Measurements from ENCODE around the gene TMEM129. TPM values are rescaled to one million over a fixed set of nuclear protein-coding genes. Genes with fewer than 3 reads are reported as not detected.

The TMEM129 gene
- total and polyA plus RNA-seq, 10 of the 15 experiments (the other 5 are each of a cell fraction or from before 2014, with no cell fraction given), result 0.19 to 24.9 (median 13.2) TPM

GRCh38 chr4:1717129-1718094 lies 3.7 kb downstream of the TMEM129 start:
- DNase-seq (ENCODE audit: low read depth, low spot score), result no peak
- in situ Hi-C loops (cut with MboI) (no loop called here), intact Hi-C loops (cut with micrococcal nuclease; ENCODE audit: unreplicated experiment) (no loop called here)
- no peak for FAIRE-seq
- H3K9ac ChIP-seq (ENCODE audit: control insufficient read depth, insufficient read depth, low read length), result no peak overlapping the region
- no peak overlapping the region for H3K27ac ChIP-seq (ENCODE audit: control insufficient read depth, insufficient read depth)
- H3K4me3 ChIP-seq, result no peak overlapping the region
- H3K79me2 ChIP-seq (ENCODE audit: control insufficient read depth, insufficient read depth, low read length), result peaks cover 70% of the 10 kb centered on the region
- CTCF ChIA-PET, result interaction anchor here (15.5 kb wide), 1 partner anchor 24 kb away, joined by 317 read pairs; no protein-coding TSS in a partner anchor
- no peak for TF ChIP-seq CREM (IDR thresholded peaks at IDR 0.05; ENCODE audit: low read depth)
- TF ChIP-seq ZSCAN29 (IDR thresholded peaks at IDR 0.05), result no peak
- no peak for TF ChIP-seq NFYA (IDR thresholded peaks at IDR 0.05; ENCODE audit: borderline replicate concordance, low read depth, low read length)
- 0 out of 2 replicates have a peak, but pooled peaks have one; percentile 9 for TF ChIP-seq POLR2AphosphoS5 (IDR thresholded peaks at IDR 0.05; ENCODE audit: low read length)
- TF ChIP-seq IRF5 (IDR thresholded peaks at IDR 0.05; ENCODE audit: borderline replicate concordance), result no peak
- TF ChIP-seq NFIC (IDR thresholded peaks at IDR 0.05; ENCODE audit: low read depth, low read length), result no peak
- H3K4me1 ChIP-seq (ENCODE audit: control insufficient read depth, insufficient read depth, low read length), result peaks cover 33% of the 10 kb centered on the region
- no peaks in the 10 kb centered on the region for H3K27me3 ChIP-seq (replicated peaks in 1 of 2; ENCODE audit: control insufficient read depth in 2 of 2, insufficient read depth in 2 of 2, low read length in 1 of 2)
- no peak overlapping the region for H3K4me2 ChIP-seq (ENCODE audit: control insufficient read depth, insufficient read depth)
- ATAC-seq, result no peak
- no peak overlapping the region for H2AFZ ChIP-seq (ENCODE audit: control insufficient read depth, low read depth, low read length)
- BruUV-seq (replicated peaks), result no TSS peak
- H4K20me1 ChIP-seq (ENCODE audit: control insufficient read depth, insufficient read depth), result peaks cover 4% of the 10 kb centered on the region
- WGBS (ENCODE audit: insufficient coverage, insufficient replicate concordance, low lambda C conversion rate, missing lambda C conversion rate), result 93% methylated on average over 32 of the region's 32 CpGs
- RAD21 ChIA-PET (ENCODE audit: unreplicated experiment), result interaction anchor here (1.3 kb wide), 1 partner anchor 9 kb away, joined by 3 read pairs; no protein-coding TSS in a partner anchor
- no peaks in the 10 kb centered on the region for H3K9me3 ChIP-seq (replicated peaks; ENCODE audit: control insufficient read depth, insufficient read depth, low read length)
- peaks cover 4 to 6% of the 10 kb centered on the region in 2 experiments for H3K36me3 ChIP-seq (ENCODE audit: control insufficient read depth in 2 of 2, insufficient read depth in 2 of 2, low read length in 1 of 2)
- POLR2A ChIA-PET, result interaction anchor here (0.7 kb wide), 1 partner anchor 8 kb away, joined by 3 read pairs; no protein-coding TSS in a partner anchor
- SMC1A ChIA-PET (ENCODE audit: uncharacterized antibody, unreplicated experiment), result interaction anchor here (11.0 kb wide), 1 partner anchor 24 kb away, joined by 132 read pairs; no protein-coding TSS in a partner anchor

Data from GM12878 (cell line).